Measurements from ENCODE around the gene ATF6. TPM values are rescaled to one million over a fixed set of nuclear protein-coding genes. Genes with fewer than 3 reads are reported as not detected.
"Not testable (repeated sequence)": the region's sequence is repeated elsewhere in the genome, so short reads cannot be mapped to it uniquely, and the experiment has no call there.

ATF6 gene
- total RNA-seq, 2 donors from 2014 or later: 25.5 to 26.4 TPM

DNA sequence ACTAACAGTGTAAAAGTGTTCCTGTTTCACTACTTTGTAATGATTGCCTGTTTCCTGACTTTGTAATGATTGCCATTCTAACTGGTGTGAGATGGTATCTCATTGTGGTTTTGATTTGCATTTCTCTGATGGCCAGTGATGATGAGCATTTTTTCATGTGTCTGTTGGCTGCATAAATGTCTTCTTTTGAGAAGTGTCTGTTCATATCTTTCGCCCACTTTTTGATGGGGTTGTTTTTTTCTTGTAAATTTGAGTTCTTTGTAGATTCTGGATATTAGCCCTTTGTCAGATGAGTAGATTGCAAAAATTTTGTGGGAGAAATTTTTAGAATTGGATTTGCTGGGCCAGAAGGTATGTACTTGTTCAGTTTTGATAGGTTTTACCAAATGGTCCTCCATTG lies 43.5 kb downstream of the ATF6 start:
- not testable (repeated sequence) for H3K27me3 Mint-ChIP-seq
- peak overlapping the region in 1 of 2 donors; percentile 23 for H3K27ac Mint-ChIP-seq

DNA sequence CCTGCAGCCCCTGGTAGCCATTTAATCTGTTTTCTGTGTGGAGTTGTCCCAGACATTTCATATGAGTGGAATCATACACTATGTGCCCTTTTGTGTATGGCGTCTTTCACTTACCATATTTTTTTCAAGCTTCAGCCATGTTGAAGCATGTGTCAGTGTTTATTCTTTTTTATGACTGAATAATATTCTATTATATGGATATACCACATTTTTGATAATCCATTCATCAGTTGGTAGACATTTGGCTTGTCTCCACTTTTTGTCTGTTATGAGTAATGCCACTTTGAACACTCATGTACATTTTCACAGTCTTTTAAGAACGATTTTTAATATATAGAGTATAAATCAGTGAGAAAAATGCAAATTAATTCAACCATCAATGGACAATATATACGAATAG lies 44.7 kb downstream of the ATF6 start:
- ATAC-seq (no peak), DNase-seq (ENCODE audit: low spot score) (no peak)
- Mint-ChIP-seq H3K36me3 (peaks cover 40% of the 10 kb centered on the region), H3K27me3 (no peaks in the 10 kb centered on the region), H3K27ac (no peak overlapping the region), H3K4me3 (no peak overlapping the region), H3K9me3 (no peaks in the 10 kb centered on the region), H3K4me1 (ENCODE audit: low read depth in 2 of 2) (peaks cover 11 to 29% of the 10 kb centered on the region in 2 donors)

More for the DNA sequence above, 43.5 kb downstream of the ATF6 start:
- Mint-ChIP-seq H3K4me1 (ENCODE audit: low read depth in 2 of 2) (peaks cover 11 to 29% of the 10 kb centered on the region in 2 donors), H3K36me3 (peaks cover 40% of the 10 kb centered on the region)
- not testable (repeated sequence) for H3K4me3 Mint-ChIP-seq; ATAC-seq; H3K9me3 Mint-ChIP-seq; DNase-seq (ENCODE audit: low spot score)

DNA sequence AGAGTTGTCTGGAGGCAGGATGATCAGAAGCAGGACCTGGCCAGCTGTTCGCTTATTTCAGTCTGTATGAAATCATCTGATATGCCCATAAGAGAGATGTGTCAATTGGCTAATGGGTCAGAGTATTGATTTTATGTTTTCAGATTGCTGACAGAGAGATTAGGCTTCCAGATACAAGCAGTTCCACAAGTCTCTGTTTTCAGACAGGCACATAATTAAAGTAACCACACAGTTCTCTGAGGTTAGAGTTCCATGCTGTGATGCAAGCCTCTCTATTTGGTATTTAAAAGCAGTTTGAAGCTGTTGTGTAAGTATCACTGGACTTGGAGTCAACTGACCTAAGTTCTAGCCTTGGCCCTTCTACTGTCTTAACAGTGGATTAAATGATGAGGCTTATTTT lies 50.1 kb downstream of the ATF6 start:
- ATAC-seq: no peak

DNA sequence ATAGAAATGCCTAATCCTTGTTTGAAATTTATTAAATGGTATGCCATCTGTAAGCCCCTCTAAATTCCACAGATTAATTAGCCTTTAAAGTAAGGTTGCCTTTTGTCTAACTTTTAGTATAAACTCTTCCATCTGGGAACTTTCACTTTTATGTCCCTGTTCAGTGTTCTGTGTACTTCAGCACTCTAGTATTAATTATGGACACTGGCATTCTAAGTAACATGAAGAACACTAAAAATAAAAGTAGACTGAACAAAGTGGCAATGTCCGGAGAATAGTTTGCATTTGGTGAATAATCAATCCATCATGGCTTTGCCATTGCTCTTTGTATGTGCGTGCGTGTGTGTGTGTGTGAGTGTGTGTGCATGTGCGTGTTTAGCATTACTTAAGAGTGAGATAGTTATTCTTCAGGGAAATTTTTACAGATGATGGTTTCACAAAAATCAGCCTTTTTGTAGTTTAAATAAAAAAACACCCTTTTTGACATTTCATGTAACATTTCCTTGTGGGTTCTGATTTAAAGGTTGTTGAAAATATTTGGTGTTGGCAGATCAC lies 51.1 kb downstream of the ATF6 start:
- ATAC-seq: no peak
- Mint-ChIP-seq H3K9me3 (no peaks in the 10 kb centered on the region), H3K4me1 (ENCODE audit: low read depth in 2 of 2) (peaks cover 6% of the 10 kb centered on the region in 2 donors), H3K4me3 (no peak overlapping the region), H3K27me3 (no peaks in the 10 kb centered on the region), H3K27ac (no peak overlapping the region), H3K36me3 (peaks cover 18% of the 10 kb centered on the region)
- DNase-seq (ENCODE audit: low spot score): no peak

More for the DNA sequence above, 50.1 kb downstream of the ATF6 start:
- DNase-seq (ENCODE audit: low spot score): no peak
- Mint-ChIP-seq H3K27ac (no peak overlapping the region), H3K36me3 (peaks cover 15% of the 10 kb centered on the region), H3K4me1 (ENCODE audit: low read depth in 2 of 2) (peaks cover 6% of the 10 kb centered on the region in 2 donors), H3K4me3 (no peak overlapping the region), H3K9me3 (no peaks in the 10 kb centered on the region), H3K27me3 (no peaks in the 10 kb centered on the region)

DNA sequence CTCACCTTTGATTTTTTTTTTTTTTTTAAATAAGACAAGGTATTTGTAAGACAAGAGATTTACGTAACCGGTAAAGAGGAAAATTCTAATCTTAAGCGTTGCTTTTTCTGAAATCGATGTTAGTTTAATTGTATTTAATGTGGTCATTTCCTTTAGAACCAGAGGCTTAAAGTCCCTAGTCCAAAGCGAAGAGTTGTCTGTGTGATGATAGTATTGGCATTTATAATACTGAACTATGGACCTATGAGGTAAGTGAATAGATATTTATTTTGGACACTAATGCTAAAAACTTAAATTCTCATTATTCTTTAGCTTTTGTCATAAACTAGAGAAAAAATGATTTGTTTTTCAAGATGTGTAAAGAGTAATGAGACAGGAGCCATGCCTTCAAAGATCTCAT lies 54.8 kb downstream of the ATF6 start:
- Mint-ChIP-seq H3K36me3 (peaks cover 29% of the 10 kb centered on the region), H3K27ac (no peak overlapping the region), H3K27me3 (no peaks in the 10 kb centered on the region), H3K4me1 (ENCODE audit: low read depth in 2 of 2) (peaks cover 6% of the 10 kb centered on the region in 2 donors), H3K4me3 (no peak overlapping the region), H3K9me3 (no peaks in the 10 kb centered on the region)
- DNase-seq (ENCODE audit: low spot score): no peak
- no peak for ATAC-seq

DNA sequence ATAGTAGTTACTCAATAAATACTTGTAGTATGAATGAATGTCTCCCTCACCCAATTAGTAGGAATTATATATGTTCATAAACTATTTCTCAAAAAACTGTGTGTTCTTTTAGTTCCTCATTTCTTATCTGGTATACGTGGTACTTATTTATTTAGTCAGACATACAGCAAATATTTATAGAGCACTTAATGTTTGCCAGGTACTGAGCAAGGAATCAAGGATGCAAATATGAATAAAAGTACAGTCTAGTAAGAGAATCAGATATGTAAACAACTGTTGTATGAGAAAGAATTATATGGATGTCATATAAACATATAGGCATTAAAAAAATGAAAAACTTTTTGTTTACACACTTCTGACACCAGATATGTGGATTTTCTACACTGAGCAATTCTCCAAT lies 58.5 kb downstream of the ATF6 start:
- Mint-ChIP-seq H3K4me3 (no peak overlapping the region), H3K36me3 (peaks cover 44% of the 10 kb centered on the region), H3K9me3 (no peaks in the 10 kb centered on the region), H3K4me1 (ENCODE audit: low read depth in 2 of 2) (peaks cover 0 to 5% of the 10 kb centered on the region in 2 donors), H3K27ac (no peak overlapping the region), H3K27me3 (no peaks in the 10 kb centered on the region)
- ATAC-seq: no peak
- DNase-seq (ENCODE audit: low spot score): no peak

DNA sequence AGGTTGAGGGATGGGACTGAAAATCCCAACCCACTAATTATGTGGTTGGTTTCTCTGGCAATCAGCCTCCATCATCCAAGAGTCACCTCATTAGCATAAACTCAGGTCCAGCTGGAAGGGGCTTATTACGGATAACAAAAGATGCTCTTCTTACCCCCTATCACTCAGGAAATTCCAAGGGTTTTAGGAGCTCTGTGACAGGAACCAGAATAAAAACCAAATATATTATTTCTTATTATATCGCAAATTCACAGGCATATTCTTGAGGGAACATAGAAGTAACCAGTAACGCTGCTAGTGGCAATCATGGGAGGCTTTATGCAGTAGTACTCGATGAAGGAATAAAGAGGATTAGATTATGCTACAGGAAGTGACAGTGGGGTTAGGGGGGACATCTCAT lies 59.7 kb downstream of the ATF6 start:
- no peak for DNase-seq (ENCODE audit: low spot score)
- Mint-ChIP-seq H3K4me3 (no peak overlapping the region), H3K4me1 (ENCODE audit: low read depth in 2 of 2) (peaks cover 0 to 5% of the 10 kb centered on the region in 2 donors), H3K27me3 (no peaks in the 10 kb centered on the region), H3K36me3 (peaks cover 47% of the 10 kb centered on the region), H3K27ac (no peak overlapping the region), H3K9me3 (no peaks in the 10 kb centered on the region)
- ATAC-seq: no peak

DNA sequence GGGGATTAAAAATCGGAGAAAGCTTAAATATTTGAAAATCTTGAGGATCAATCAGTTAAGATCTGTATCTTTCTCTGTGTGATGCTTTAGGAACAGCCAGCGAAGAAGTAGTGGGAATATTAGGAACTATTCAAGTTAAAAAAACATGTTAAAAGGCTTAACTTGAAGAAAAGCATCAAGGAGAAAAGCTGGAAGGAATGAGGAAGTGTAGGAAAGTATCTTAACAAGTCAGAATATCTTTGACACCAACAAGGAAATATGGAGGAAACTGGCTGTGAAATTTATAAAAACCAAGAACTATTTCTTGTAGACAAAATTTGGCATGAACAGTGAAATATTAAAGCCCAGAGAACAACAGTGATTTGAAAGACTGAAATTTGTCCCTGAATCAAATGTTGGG lies 60.4 kb downstream of the ATF6 start:
- no peak overlapping the region for H3K4me3 Mint-ChIP-seq
- no peaks in the 10 kb centered on the region for H3K27me3 Mint-ChIP-seq
- peaks cover 41% of the 10 kb centered on the region for H3K36me3 Mint-ChIP-seq
- H3K27ac Mint-ChIP-seq: no peak overlapping the region
- DNase-seq (ENCODE audit: low spot score) (no peak), ATAC-seq (no peak)
- peaks cover 0 to 5% of the 10 kb centered on the region in 2 donors for H3K4me1 Mint-ChIP-seq (ENCODE audit: low read depth in 2 of 2)
- H3K9me3 Mint-ChIP-seq: no peaks in the 10 kb centered on the region

DNA sequence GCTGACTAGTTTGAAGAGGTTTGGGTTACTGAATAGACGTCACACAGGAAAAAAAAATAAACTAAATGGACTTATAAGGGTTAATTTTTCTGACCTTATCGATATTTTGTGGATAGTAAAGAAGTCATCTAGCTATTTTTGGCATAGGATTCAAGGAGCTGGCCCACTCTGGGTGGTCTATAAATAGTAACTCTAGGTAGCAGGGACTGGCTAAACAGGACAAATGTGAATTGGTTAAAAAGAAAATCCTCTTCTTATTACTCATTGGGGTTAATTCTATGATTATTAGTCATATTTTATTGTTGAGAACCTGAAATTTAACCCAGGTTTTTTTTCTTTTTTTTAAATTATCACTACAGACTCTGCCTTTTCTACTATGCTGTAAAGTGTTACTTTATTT lies 61.7 kb downstream of the ATF6 start:
- Mint-ChIP-seq H3K27me3 (no peaks in the 10 kb centered on the region), H3K36me3 (peaks cover 29% of the 10 kb centered on the region), H3K4me3 (no peak overlapping the region), H3K27ac (no peak overlapping the region), H3K4me1 (ENCODE audit: low read depth in 2 of 2) (peaks cover 0 to 5% of the 10 kb centered on the region in 2 donors), H3K9me3 (no peaks in the 10 kb centered on the region)
- no peak for ATAC-seq
- DNase-seq (ENCODE audit: low spot score): no peak

DNA sequence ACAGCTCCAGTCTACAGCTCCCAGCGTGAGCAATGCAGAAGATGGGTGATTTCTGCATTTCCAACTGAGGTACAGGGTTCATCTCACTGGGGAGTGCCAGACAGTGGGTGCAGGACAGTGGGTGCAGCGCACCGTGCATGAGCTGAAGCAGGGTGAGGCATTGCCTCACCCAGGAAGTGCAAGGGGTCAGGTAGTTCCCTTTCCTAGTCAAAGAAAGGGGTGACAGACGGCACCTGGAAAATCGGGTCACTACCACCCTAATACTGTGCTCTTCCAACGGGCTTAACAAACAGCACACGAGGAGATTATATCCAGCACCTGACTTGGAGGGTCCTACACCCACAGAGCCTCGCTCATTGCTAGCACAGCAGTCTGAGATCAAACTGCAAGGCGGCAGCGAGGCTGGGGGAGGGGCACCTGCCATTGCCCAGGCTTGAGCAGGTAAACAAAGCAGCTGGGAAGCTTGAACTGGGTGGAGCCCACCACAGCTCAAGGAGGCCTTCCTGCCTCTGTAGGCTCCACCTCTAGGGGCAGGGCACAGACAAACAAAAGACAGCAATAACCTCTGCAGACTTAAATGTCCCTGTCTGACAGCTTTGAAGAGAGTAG lies 66.3 kb downstream of the ATF6 start:
- not testable (repeated sequence) for H3K4me1 Mint-ChIP-seq (ENCODE audit: low read depth in 2 of 2); H3K9me3 Mint-ChIP-seq; DNase-seq (ENCODE audit: low spot score); ATAC-seq; H3K27me3 Mint-ChIP-seq; H3K27ac Mint-ChIP-seq; H3K4me3 Mint-ChIP-seq
- peaks cover 16% of the 10 kb centered on the region for H3K36me3 Mint-ChIP-seq

DNA sequence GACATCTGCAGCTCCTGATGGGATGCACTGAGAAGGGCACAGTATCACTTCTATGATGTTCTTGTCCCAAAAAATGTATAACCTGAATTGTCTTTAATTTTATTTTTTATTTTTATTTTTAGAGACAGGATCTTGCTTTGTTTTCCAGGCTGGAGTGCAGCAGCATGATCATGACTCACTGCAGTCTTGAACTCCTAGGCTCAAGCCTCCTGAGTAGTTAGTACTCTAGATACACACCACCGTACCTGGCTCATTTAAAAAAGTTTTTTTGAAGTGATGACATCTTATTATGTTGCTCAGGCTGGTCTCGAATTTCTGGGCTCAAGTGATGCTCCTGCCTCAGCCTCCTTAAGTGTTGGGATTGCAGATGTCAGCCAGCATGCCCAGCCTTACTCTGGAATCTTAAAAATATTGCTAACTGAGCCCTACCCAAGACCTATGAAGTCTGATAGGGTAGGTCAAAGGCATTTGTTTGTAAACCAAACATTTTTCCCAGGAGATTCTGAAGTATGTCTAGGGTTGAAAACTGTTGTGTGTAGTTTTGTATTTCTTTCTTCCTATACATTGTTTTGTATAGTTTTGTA lies 68.9 kb downstream of the ATF6 start:
- Mint-ChIP-seq H3K4me1 (ENCODE audit: low read depth in 2 of 2) (peaks cover 5 to 6% of the 10 kb centered on the region in 2 donors), H3K4me3 (no peak overlapping the region), H3K36me3 (peaks cover 7% of the 10 kb centered on the region), H3K27me3 (no peaks in the 10 kb centered on the region), H3K27ac (no peak overlapping the region), H3K9me3 (no peaks in the 10 kb centered on the region)
- DNase-seq (ENCODE audit: low spot score) (no peak), ATAC-seq (no peak)

DNA sequence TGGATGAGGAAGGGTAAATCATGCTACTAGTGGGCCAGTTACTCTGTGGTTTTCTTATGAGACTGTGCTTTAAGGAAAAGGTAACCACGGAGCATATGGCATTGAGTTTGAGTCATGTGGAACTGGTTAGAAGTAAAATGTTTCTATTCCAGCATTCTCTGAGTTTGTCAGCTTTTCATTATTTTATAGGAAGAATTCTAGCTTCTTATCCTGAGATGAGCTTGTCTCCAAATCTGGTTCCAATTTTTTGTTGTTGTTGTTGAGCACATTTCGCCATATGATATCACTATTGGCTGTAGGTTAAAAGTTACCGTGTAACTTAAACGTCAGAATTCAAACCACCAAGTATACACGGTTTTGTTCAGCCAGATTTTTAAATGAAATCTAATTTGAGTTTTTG lies 69.9 kb downstream of the ATF6 start:
- DNase-seq (ENCODE audit: low spot score): no peak

DNA sequence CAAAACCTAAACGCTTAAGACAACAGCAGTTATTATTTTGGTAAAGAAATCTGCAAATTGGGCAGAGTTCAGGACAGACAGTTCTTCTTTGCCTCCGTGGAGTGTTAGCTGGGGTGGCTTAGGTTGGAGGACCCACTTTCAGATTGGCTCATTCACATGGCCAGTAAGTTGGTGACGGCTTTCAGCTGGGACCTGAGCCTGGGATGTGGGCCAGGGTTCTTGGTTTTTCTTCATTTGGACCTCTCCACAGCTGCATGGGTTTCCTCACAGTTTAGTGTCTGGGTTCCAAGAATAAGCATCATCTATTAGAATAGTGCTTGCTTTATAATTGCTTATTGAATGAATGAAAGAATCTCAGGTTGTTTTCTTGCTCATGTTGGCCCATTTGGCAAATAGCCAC lies 72.2 kb downstream of the ATF6 start:
- ATAC-seq (no peak), DNase-seq (ENCODE audit: low spot score) (no peak)
- Mint-ChIP-seq H3K27me3 (no peaks in the 10 kb centered on the region), H3K9me3 (no peaks in the 10 kb centered on the region), H3K4me3 (no peak overlapping the region), H3K4me1 (ENCODE audit: low read depth in 2 of 2) (peaks cover 5 to 6% of the 10 kb centered on the region in 2 donors), H3K27ac (no peak overlapping the region), H3K36me3 (peaks cover 12% of the 10 kb centered on the region)

More for the DNA sequence above, 69.9 kb downstream of the ATF6 start:
- H3K4me3 Mint-ChIP-seq: no peak overlapping the region
- no peak overlapping the region for H3K27ac Mint-ChIP-seq
- H3K27me3 Mint-ChIP-seq: no peaks in the 10 kb centered on the region
- no peaks in the 10 kb centered on the region for H3K9me3 Mint-ChIP-seq
- H3K4me1 Mint-ChIP-seq (ENCODE audit: low read depth in 2 of 2): peaks cover 5 to 6% of the 10 kb centered on the region in 2 donors
- no peak for ATAC-seq
- H3K36me3 Mint-ChIP-seq: peaks cover 9% of the 10 kb centered on the region

DNA sequence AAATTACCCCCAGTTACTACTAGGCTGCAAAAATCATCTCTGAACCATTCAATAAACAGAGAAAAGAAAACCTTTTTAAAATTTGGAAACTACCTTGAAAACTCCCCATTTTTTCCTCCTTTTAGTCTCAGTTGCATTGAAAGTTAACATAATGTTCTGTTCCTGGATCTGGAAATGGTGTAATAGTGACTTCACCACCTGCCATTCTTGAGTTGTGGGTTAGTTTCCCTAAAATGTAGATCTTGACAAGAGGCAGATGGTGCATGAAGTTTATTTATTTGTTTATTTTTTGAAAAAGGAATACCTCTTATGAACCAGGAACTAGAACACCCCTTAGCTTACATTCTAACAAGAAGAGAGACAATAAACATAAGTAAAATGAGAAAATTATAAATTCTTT lies 72.8 kb downstream of the ATF6 start:
- H3K36me3 Mint-ChIP-seq: peaks cover 17% of the 10 kb centered on the region
- ATAC-seq: no peak
- no peak overlapping the region for H3K27ac Mint-ChIP-seq
- DNase-seq (ENCODE audit: low spot score): no peak
- no peaks in the 10 kb centered on the region for H3K9me3 Mint-ChIP-seq
- H3K4me3 Mint-ChIP-seq: no peak overlapping the region
- no peaks in the 10 kb centered on the region for H3K27me3 Mint-ChIP-seq
- peaks cover 6 to 10% of the 10 kb centered on the region in 2 donors for H3K4me1 Mint-ChIP-seq (ENCODE audit: low read depth in 2 of 2)
